Endothelial cell of umbilical vein (primary cell): Measurements from ENCODE around the gene ZC3H18. TPM values are rescaled to one million over a fixed set of nuclear protein-coding genes. Genes with fewer than 3 reads are reported as not detected.

Source experiments
- BruUV-seq: library from RNA; stranded (reverse); fragments of 400-500 nt; replicated peaks from 2 replicates; lab custom pipeline; 2021; lab: Mats Ljungman, UMichigan
- CTCF ChIA-PET: fragments of 300-600, 350-600 bp; sonication (Branson Sonifier 250); formaldehyde crosslinking; loops from one replicate; lab custom pipeline; 2021; ENCODE audit warnings: antibody characterized with exemption, inconsistent platforms; lab: Charles Lee
- POLR2A ChIA-PET: fragments of 300-600, 350-600 bp; sonication (Branson Sonifier 250); formaldehyde crosslinking; loops from one replicate; lab custom pipeline; 2021; ENCODE audit warnings: antibody characterized with exemption, inconsistent platforms; lab: Charles Lee
- DNase-seq: peaks from one replicate; pipeline ENCODE4 v3.0.0-alpha.2; 2011; ENCODE audit warnings: low read depth, low spot score
- FAIRE-seq: peaks from 2 replicates; lab custom pipeline; 2011; peaks lifted over from hg19 to GRCh38; lab: Jason Lieb, UNC
- H2AFZ ChIP-seq: 2 replicates; pipeline ENCODE4 v1.6.0; 2012; ENCODE audit warnings: low read depth, low read length, control low read depth, inconsistent platforms
- H3K27ac ChIP-seq: 2 replicates; pipeline ENCODE4 v1.5.1; 2011; ENCODE audit warnings: low read depth, mild to moderate bottlenecking, control low read depth, low read length, moderate library complexity; ENCODE audit not compliant: insufficient read depth
- H3K27me3 ChIP-seq, 2 experiments: 2 replicates each; pipeline versions ENCODE4 v1.6.0 to v1.6.1; 2011; ENCODE audit warnings: low read length in 2 of 2, mixed read lengths in 1 of 2; ENCODE audit not compliant: control insufficient read depth in 2 of 2, insufficient read depth in 2 of 2
- H3K36me3 ChIP-seq, 2 experiments: 2 replicates in 1 of 2; 3 replicates in 1 of 2; pipeline ENCODE4 v1.5.1; 2011; ENCODE audit warnings: low read length in 2 of 2, mild to moderate bottlenecking in 1 of 2, moderate library complexity in 1 of 2; ENCODE audit not compliant: control insufficient read depth in 2 of 2, insufficient read depth in 2 of 2; ENCODE audit errors: extremely low read depth in 1 of 2
- H3K4me1 ChIP-seq: 3 replicates; pipeline ENCODE4 v1.5.1; 2011; ENCODE audit warnings: mild to moderate bottlenecking, low read length; ENCODE audit not compliant: control insufficient read depth, insufficient read depth; ENCODE audit errors: extremely low read depth
- H3K4me2 ChIP-seq: 2 replicates; pipeline ENCODE4 v1.6.1; 2011; ENCODE audit warnings: low read length, control low read depth, mixed read lengths; ENCODE audit not compliant: insufficient read depth
- H3K4me3 ChIP-seq, 3 experiments: fragments of 200-600 bp in 1 of 3; sonication (generic), shearing (Covaris generic) in 1 of 3; replicated peaks in 1 of 3; 2 replicates each; pipeline ENCODE4 v1.5.1; 2011 to 2016; ENCODE audit warnings: control low read depth in 3 of 3, low read length in 3 of 3, mild to moderate bottlenecking in 2 of 3, inconsistent platforms in 1 of 3, low read depth in 1 of 3, moderate library complexity in 1 of 3; ENCODE audit not compliant: insufficient read depth in 1 of 3
- H3K79me2 ChIP-seq: 2 replicates; pipeline ENCODE4 v1.6.0; 2012; ENCODE audit warnings: low read length, inconsistent platforms; ENCODE audit not compliant: control insufficient read depth, insufficient read depth
- H3K9ac ChIP-seq: replicated peaks from 2 replicates; pipeline ENCODE3; 2011; ENCODE audit warnings: low read length, control low read depth; ENCODE audit not compliant: insufficient read depth; ENCODE audit errors: extremely low read depth
- H3K9me1 ChIP-seq: replicated peaks from 3 replicates; pipeline ENCODE4 v1.6.0; 2011; ENCODE audit warnings: mild to moderate bottlenecking, low read length; ENCODE audit not compliant: control insufficient read depth, insufficient read depth; ENCODE audit errors: extremely low read depth
- H3K9me3 ChIP-seq: replicated peaks from 2 replicates; pipeline ENCODE4 v1.5.1; 2012; ENCODE audit warnings: low read length, inconsistent platforms; ENCODE audit not compliant: control insufficient read depth, insufficient read depth
- H4K20me1 ChIP-seq: replicated peaks from 2 replicates; pipeline ENCODE3; 2011; ENCODE audit warnings: mild to moderate bottlenecking, low read length; ENCODE audit not compliant: control insufficient read depth, insufficient read depth; ENCODE audit errors: extremely low read depth
- CTCF ChIP-seq, 2 donors: IDR thresholded peaks; 1 replicate in 1 of 2; 2 replicates in 1 of 2; pipeline ENCODE4 v1.5.1; 2011; ENCODE audit warnings: low read length in 2 of 2, mild to moderate bottlenecking in 2 of 2, moderate library complexity in 2 of 2, control low read depth in 1 of 2, inconsistent platforms in 1 of 2, low read depth in 1 of 2; ENCODE audit not compliant: insufficient read depth in 1 of 2; ENCODE audit errors: extremely low read depth in 1 of 2
- EZH2 ChIP-seq: IDR thresholded peaks from 2 replicates; pipeline ENCODE4 v1.6.1; 2012; ENCODE audit warnings: borderline replicate concordance, low read depth, mild to moderate bottlenecking, moderate library complexity, low read length, inconsistent platforms; ENCODE audit not compliant: severe bottlenecking
- FOS ChIP-seq: IDR thresholded peaks from 2 replicates; pipeline ENCODE4 v1.6.1; 2011; ENCODE audit warnings: mild to moderate bottlenecking, low read length, moderate library complexity, borderline replicate concordance; ENCODE audit not compliant: insufficient read depth
- GATA2 ChIP-seq: IDR thresholded peaks from 2 replicates; pipeline ENCODE4 v1.7.0; 2011; ENCODE audit warnings: low read depth, mild to moderate bottlenecking, moderate library complexity, mixed read lengths, low read length; ENCODE audit not compliant: insufficient read length, insufficient read depth
- JUN ChIP-seq: IDR thresholded peaks from 2 replicates; pipeline ENCODE4 v1.6.1; 2011; ENCODE audit warnings: borderline replicate concordance, low read depth; ENCODE audit not compliant: insufficient read length, insufficient read depth
- MAX ChIP-seq: IDR thresholded peaks from 2 replicates; pipeline ENCODE4 v1.6.1; 2011; ENCODE audit not compliant: insufficient read depth, insufficient read length
- MYC ChIP-seq: IDR thresholded peaks from one replicate; pipeline ENCODE4 v1.6.1; 2011; ENCODE audit warnings: mild to moderate bottlenecking, low read depth, low read length
- POLR2A ChIP-seq: IDR thresholded peaks from 2 replicates; pipeline ENCODE4 v1.6.1; 2012; ENCODE audit warnings: low read depth, mild to moderate bottlenecking, control low read depth, low read length
- POLR2AphosphoS5 ChIP-seq: IDR thresholded peaks from 2 replicates; pipeline ENCODE4 v1.6.1; 2012; ENCODE audit warnings: low read depth, mild to moderate bottlenecking, control low read depth, low read length, moderate library complexity; ENCODE audit not compliant: insufficient read depth
- dilution Hi-C: fragments of 300-500 bp; cut with MboI; formaldehyde crosslinking; loops from one replicate; pipeline ENCODE4 v1.15.0; 2019; ENCODE audit warnings: low sequenced_read_pairs; ENCODE audit not compliant: extremely low pct_ligation_motif_present
- intact Hi-C: fragments of 100-400 bp; cut with micrococcal nuclease; formaldehyde crosslinking; loops from one replicate; pipeline ENCODE4 v1.10.0; 2022
- polyA plus RNA-seq, 4 experiments: library from polyadenylated mRNA; depleted of rRNA in 3 of 4; stranded (reverse) in 3 of 4; unstranded in 1 of 4; fragments of >200 nt; gene quantifications; 2 replicates each; pipeline versions ENCODE4 v1.2.1 to v1.2.3, GENCODE V29; 2011 to 2012; ENCODE audit warnings: missing spikeins in 1 of 4
- total RNA-seq: library from RNA; stranded (reverse); gene quantifications from 2 replicates; pipeline ENCODE4 v1.2.3, GENCODE V29; 2021

The ZC3H18 gene
- total and polyA plus RNA-seq, 2 donors (not counting 3 experiments of a cell fraction or from before 2014, with no cell fraction given): 12.1 to 52.8 TPM

- dilution Hi-C loops (no loop called here), intact Hi-C loops (no loop called here)
- Histone ChIP-seq H3K4me3 (no peak overlapping the region), H4K20me1 (no peaks in the 10 kb centered on the region), H2AFZ (no peak overlapping the region), H3K79me2 (peaks cover 53% of the 10 kb centered on the region), H3K4me2 (no peak overlapping the region), H3K9ac (no peak overlapping the region), H3K9me3 (no peaks in the 10 kb centered on the region), H3K4me1 (no peaks in the 10 kb centered on the region), H3K27ac (no peak overlapping the region), H3K36me3 (peaks cover 7 to 35% of the 10 kb centered on the region in 2 experiments), H3K9me1 (no peaks in the 10 kb centered on the region), H3K27me3 (no peaks in the 10 kb centered on the region)
- CTCF ChIA-PET: no interaction called here
- BruUV-seq: no TSS peak
- FAIRE-seq: no peak
- TF ChIP-seq GATA2 (no peak), CTCF (IDR thresholded peaks at IDR 0.05; ENCODE audit: extremely low read depth in 1 of 2, insufficient read depth in 1 of 2, low read depth in 1 of 2, low read length in 2 of 2) (no peak), MAX (no peak), FOS (no peak), JUN (no peak), POLR2AphosphoS5 (no peak), MYC (no peak), EZH2 (no peak), POLR2A (no peak)
- POLR2A ChIA-PET: no interaction called here
- no peak for DNase-seq
Measured at GRCh38 chr16:88582912-88583575, 12.8 kb downstream of the ZC3H18 start.
